ENCODE measurements around the gene TGFBR3L. TPM values are rescaled to one million over a fixed set of nuclear protein-coding genes. Genes with fewer than 3 reads are reported as not detected.
"Not testable (repeated sequence)": the region's sequence is repeated elsewhere in the genome, so short reads cannot be mapped to it uniquely, and the experiment has no call there.

Gene TGFBR3L
- total and polyA plus RNA-seq, 4 donors: 0.25 to 0.77 TPM; not detected in 2

DNA sequence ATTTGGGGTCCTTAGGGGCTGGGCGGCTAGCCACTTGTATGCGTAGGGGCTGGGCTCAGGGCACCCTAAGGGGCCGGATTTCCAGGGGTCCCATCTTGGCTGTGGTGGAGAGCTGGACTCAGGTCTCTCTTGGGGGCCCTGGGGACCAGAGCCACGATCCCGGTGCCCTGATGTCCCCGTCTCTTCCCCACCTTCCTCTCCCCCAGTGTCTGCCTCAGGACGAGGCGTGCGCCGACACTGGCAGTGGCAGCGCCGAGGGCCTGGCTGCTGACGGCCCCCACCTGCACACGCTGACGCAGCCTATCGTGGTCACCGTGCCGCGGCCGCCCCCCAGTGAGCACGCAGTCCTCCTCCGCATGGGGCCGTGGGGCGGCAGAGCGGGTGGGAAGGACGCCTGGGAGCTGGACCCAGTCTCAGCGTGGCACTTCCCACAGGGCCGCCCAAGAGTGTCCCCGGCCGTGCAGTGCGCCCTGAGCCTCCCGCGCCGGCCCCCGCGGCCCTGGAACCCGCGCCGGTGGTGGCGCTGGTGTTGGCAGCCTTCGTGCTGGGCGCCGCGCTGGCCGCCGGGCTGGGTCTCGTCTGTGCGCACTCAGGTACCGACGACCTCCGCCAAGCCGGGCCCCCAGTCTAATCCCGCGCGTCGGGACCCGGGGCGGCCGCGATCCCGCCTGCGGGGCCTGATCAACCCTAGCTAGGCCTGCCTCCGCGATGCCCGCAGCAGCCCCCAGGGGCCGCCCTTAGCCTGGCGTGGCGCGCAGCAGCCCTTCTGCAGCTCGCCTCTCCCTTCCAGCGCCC, 2.8 kb downstream of the TGFBR3L start:
- peaks cover 0 to 14% (median 6%) of the 10 kb centered on the region in 4 donors for H3K36me3 ChIP-seq (ENCODE audit: control insufficient read depth in 4 of 4, insufficient read depth in 4 of 4, low read length in 4 of 4)
- 1 to 2% methylated on average over 59 to 71 of the region's 71 CpGs for WGBS, 2 donors
- peaks cover 0 to 9% (median 0%) of the 10 kb centered on the region in 4 donors for H3K9me3 ChIP-seq (ENCODE audit: control insufficient read depth in 4 of 4, insufficient read depth in 3 of 4, low read length in 3 of 4)
- TF ChIP-seq, protein P1, sequence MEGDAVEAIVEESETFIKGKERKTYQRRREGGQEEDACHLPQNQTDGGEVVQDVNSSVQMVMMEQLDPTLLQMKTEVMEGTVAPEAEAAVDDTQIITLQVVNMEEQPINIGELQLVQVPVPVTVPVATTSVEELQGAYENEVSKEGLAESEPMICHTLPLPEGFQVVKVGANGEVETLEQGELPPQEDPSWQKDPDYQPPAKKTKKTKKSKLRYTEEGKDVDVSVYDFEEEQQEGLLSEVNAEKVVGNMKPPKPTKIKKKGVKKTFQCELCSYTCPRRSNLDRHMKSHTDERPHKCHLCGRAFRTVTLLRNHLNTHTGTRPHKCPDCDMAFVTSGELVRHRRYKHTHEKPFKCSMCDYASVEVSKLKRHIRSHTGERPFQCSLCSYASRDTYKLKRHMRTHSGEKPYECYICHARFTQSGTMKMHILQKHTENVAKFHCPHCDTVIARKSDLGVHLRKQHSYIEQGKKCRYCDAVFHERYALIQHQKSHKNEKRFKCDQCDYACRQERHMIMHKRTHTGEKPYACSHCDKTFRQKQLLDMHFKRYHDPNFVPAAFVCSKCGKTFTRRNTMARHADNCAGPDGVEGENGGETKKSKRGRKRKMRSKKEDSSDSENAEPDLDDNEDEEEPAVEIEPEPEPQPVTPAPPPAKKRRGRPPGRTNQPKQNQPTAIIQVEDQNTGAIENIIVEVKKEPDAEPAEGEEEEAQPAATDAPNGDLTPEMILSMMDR (IDR thresholded peaks at IDR 0.05; ENCODE audit: control extremely low read depth, extremely low read depth): no peak
- no peak overlapping the region for H3K9ac ChIP-seq (ENCODE audit: insufficient read depth in 1 of 2, low read length in 2 of 2)
- H3K4me3 ChIP-seq: no peak overlapping the region
- peak; percentile 52 to 70 (median 60) for DNase-seq
- H3K27ac ChIP-seq (ENCODE audit: low read depth in 1 of 2, low read length in 1 of 2): peak overlapping the region in 1 of 2 donors; percentile 47
- ATAC-seq (ENCODE audit: insufficient read depth, low FRiP score): no peak
- peaks cover 0 to 44% (median 28%) of the 10 kb centered on the region in 3 donors for H3K27me3 ChIP-seq (ENCODE audit: control insufficient read depth in 3 of 3, insufficient read depth in 3 of 3, low read length in 2 of 3)
- peaks cover 0 to 33% (median 12%) of the 10 kb centered on the region in 5 donors for H3K4me1 ChIP-seq (ENCODE audit: control insufficient read depth in 5 of 5, insufficient read depth in 5 of 5, low read length in 5 of 5)

DNA sequence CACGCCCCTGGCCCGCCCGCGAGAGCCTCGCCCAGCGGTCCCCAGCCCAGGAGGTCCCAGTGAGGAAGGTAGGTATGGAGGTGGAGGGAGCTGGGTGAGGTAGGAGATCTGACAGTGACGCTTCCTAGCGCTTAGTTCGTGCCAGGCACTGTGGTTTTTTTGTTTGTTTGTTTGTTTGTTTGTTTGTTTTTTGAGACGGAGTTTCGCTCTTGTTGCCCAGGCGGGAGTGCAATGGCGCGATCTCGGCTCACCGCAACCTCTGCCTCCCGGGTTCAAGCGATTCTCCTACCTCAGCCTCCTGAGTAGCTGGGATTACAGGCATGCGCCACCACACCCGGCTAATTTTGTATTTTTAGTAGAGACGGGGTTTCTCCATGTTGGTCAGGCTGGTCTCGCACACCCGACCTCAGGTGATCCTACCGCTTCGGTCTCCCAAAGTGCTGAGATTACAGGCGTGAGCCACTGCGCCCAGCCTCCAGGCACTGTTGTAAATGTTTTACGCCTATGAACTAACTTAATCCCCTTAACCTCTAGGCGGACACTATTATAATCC, 3.5 kb downstream of the TGFBR3L start:
- H3K27me3 ChIP-seq (ENCODE audit: control insufficient read depth in 3 of 3, insufficient read depth in 3 of 3, low read length in 2 of 3): peaks cover 0 to 44% (median 28%) of the 10 kb centered on the region in 3 donors
- not testable (repeated sequence) for H3K4me3 ChIP-seq; DNase-seq; H3K9ac ChIP-seq (ENCODE audit: insufficient read depth in 1 of 2, low read length in 2 of 2); H3K9me3 ChIP-seq (ENCODE audit: control insufficient read depth in 4 of 4, insufficient read depth in 3 of 4, low read length in 3 of 4); ATAC-seq (ENCODE audit: insufficient read depth, low FRiP score)
- H3K4me1 ChIP-seq (ENCODE audit: control insufficient read depth in 5 of 5, insufficient read depth in 5 of 5, low read length in 5 of 5): peaks cover 0 to 33% (median 12%) of the 10 kb centered on the region in 5 donors
- H3K36me3 ChIP-seq (ENCODE audit: control insufficient read depth in 4 of 4, insufficient read depth in 4 of 4, low read length in 4 of 4): peaks cover 0 to 15% (median 8%) of the 10 kb centered on the region in 4 donors
- peak overlapping the region in 1 of 2 donors; percentile 47 for H3K27ac ChIP-seq (ENCODE audit: low read depth in 1 of 2, low read length in 1 of 2)
- 27 to 29% methylated on average over 27 to 29 of the region's 29 CpGs for WGBS, 2 donors

DNA sequence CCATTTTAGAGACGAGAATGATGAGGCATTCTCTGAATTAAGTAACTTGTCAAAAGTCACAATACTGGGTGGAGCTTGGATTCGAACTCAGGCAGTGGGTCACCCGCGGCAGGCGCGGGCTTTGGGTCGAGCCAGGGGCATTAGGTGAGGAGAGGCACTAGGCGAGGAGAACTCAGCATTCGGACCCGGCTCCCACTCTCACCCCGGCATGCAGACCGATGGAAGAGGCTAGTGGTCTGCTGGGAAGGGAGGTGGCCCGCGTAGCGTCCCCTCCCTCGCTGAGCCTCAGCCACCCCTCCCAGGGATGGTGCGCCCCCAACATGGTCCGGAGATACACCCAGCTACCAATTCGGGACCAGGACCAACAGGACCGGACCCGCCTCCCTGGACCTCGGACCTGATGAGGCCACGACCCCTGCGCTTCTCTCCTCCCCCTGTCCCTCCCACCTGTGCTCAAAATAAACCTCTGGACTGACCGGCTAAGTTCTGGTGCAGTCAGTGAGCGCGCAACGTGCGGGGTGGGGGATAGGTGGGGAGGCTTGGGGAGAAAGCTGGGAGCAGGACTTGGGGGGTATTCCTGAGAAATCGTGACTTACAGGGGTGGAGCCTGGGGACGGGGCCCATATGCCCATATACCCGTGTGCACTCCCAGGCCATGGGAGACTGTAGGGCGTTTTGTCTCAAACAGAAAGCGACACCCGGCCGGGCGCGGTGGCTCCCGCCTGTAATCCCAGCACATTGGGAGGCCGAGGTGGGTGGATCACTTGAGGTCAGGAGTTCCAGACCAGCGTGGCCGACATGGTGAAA, 4.2 kb downstream of the TGFBR3L start:
- H3K27me3 ChIP-seq (ENCODE audit: control insufficient read depth in 3 of 3, insufficient read depth in 3 of 3, low read length in 2 of 3): peaks cover 0 to 44% (median 28%) of the 10 kb centered on the region in 3 donors

More for the DNA sequence above, 4.2 kb downstream of the TGFBR3L start:
- Histone ChIP-seq H3K4me3 (no peak overlapping the region), H3K9me3 (ENCODE audit: control insufficient read depth in 4 of 4, insufficient read depth in 3 of 4, low read length in 3 of 4) (peaks cover 0 to 4% (median 0%) of the 10 kb centered on the region in 4 donors), H3K27ac (ENCODE audit: low read depth in 1 of 2, low read length in 1 of 2) (no peak overlapping the region), H3K4me1 (ENCODE audit: control insufficient read depth in 5 of 5, insufficient read depth in 5 of 5, low read length in 5 of 5) (peaks cover 0 to 33% (median 12%) of the 10 kb centered on the region in 5 donors), H3K36me3 (ENCODE audit: control insufficient read depth in 4 of 4, insufficient read depth in 4 of 4, low read length in 4 of 4) (peaks cover 0 to 15% (median 8%) of the 10 kb centered on the region in 4 donors), H3K9ac (ENCODE audit: insufficient read depth in 1 of 2, low read length in 2 of 2) (no peak overlapping the region)
- DNase-seq (no peak), ATAC-seq (ENCODE audit: insufficient read depth, low FRiP score) (no peak)
- TF ChIP-seq, protein P1 (IDR thresholded peaks at IDR 0.05; ENCODE audit: control extremely low read depth, extremely low read depth): no peak
- 38 to 50% methylated on average over 42 of the region's 42 CpGs for WGBS, 2 donors

All from lung (tissue), 12 donors.